ENCODE measurements around the gene EFCC1. TPM values are rescaled to one million over a fixed set of nuclear protein-coding genes. Genes with fewer than 3 reads are reported as not detected.

Gene EFCC1
- total RNA-seq, 1 experiment from 2014 or later: 1.5 TPM

DNA sequence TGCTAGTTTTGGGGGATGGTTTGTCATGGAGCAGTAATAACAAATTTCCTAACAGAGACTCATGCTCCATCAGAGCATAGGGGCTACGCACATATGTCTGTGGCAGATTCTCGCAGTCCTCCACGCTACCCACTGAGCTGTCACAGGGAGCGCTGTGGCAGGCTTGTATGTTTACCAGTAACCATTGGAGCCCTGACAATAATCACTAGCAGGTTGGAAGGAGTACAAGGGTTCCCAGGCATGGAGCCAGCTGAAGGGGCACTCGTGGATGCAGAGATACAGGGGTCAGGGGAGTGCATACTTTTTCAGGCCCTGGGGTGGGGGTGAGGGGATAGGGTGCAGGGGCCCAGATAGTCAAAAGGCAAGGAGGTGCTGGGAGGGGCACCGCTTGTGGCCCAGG lies 51.6 kb downstream of the EFCC1 start:
- Histone ChIP-seq H3K36me3 (no peaks in the 10 kb centered on the region), H3K27me3 (replicated peaks) (no peaks in the 10 kb centered on the region), H3K27ac (no peak overlapping the region), H3K4me1 (replicated peaks) (peaks cover 8% of the 10 kb centered on the region; the same call in 1 of the 2 replicates), H3K4me3 (no peak overlapping the region), H3K9me3 (replicated peaks) (no peaks in the 10 kb centered on the region; the same call in 1 of the 2 replicates)
- no peak for DNase-seq (ENCODE audit: low read depth in 1 of 2, low spot score in 2 of 2)

- Histone ChIP-seq H3K27ac (no peak overlapping the region), H3K4me1 (replicated peaks) (peaks cover 8% of the 10 kb centered on the region; the same call in 1 of the 2 replicates), H3K36me3 (no peaks in the 10 kb centered on the region), H3K4me3 (no peak overlapping the region), H3K9me3 (replicated peaks) (no peaks in the 10 kb centered on the region), H3K27me3 (replicated peaks) (no peaks in the 10 kb centered on the region)
- DNase-seq (ENCODE audit: low read depth in 1 of 2, low spot score in 2 of 2): no peak
Observed at GRCh38 chr3:129054605-129055104, 53.6 kb downstream of the EFCC1 start.

DNA sequence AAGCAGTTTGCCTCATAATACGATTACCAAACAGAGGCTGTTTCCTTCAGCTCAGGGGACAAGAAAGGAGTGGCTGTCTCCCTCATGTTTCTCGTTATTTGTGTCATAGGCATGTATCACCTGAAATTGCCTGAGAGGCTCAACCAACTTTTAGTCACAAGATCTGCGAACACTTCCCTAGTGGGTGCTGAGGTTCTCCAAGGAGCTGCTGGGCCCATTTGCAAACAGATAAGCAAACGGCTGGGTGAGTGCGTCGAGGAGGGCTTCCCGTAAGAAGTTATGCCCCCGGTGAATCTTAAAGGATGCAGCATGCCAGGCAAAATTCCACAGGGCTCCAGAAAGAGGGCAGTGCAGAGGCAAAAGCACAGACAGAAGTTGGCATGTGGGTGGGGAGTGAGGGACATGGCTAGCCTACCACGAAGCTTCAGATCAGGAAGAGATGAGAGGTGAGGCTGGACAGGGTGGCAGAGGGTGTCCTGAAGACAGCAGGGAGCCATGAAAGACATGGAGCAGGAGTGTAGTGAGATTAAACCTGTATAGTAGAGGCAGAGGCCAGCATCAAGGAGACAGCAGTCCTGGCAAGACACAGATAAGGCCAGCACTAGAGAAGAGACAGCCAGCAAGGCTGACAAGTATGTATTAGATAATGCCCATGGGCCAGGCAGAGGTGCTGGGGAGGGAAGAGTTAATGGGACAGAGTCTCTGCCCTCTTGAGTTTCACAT lies 55.5 kb downstream of the EFCC1 start:
- DNase-seq (ENCODE audit: low read depth in 1 of 2, low spot score in 2 of 2): no peak
- peaks cover 8% of the 10 kb centered on the region; the same call in 1 of the 2 replicates for H3K4me1 ChIP-seq (replicated peaks)
- H3K36me3 ChIP-seq: no peaks in the 10 kb centered on the region
- H3K4me3 ChIP-seq: no peak overlapping the region
- H3K27me3 ChIP-seq (replicated peaks): no peaks in the 10 kb centered on the region
- H3K9me3 ChIP-seq (replicated peaks): no peaks in the 10 kb centered on the region
- no peak overlapping the region for H3K27ac ChIP-seq

GRCh38 chr3:129057249-129057648 lies 56.1 kb downstream of the EFCC1 start:
- Histone ChIP-seq H3K36me3 (no peaks in the 10 kb centered on the region), H3K4me1 (replicated peaks) (peaks cover 8% of the 10 kb centered on the region; the same call in 1 of the 2 replicates), H3K27me3 (replicated peaks) (no peaks in the 10 kb centered on the region), H3K4me3 (no peak overlapping the region), H3K9me3 (replicated peaks) (no peaks in the 10 kb centered on the region), H3K27ac (no peak overlapping the region)
- DNase-seq (ENCODE audit: low read depth in 1 of 2, low spot score in 2 of 2): no peak

GRCh38 chr3:129058441-129059200 lies 57.5 kb downstream of the EFCC1 start:
- no peak for DNase-seq (ENCODE audit: low read depth in 1 of 2, low spot score in 2 of 2)
- Histone ChIP-seq H3K4me3 (no peak overlapping the region), H3K4me1 (replicated peaks) (peaks cover 6% of the 10 kb centered on the region; the same call in 1 of the 2 replicates)

DNA sequence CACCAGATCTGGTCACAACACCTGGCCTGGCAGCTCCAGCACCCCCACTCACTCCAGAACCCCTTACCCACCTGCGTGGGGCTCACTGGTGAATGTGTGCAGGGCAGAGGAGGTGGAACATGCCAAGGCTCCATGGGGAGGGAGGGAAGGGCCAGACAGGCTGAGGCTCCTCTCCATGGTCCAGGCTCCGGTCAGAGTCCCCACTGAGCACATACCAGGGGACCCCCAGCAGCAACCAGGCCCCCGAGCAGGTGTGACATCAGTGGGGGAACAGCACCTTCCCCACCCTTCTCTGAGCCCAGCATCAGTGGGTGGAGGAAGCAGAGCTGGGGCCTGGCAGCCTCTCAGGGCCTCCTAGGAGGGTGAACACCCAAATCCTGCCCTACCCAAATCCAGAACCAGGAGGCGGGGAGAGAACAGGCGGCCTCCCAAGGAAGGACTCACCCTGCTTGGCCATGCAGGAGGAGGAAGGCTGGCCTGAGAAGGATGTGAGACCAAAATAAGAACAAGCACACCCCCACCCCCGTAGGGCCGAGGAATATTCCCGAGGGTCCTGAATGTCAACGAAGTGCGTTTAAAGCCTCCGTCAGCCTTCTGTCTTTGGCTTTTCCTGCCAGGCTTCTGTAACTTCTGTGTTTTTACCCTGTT lies 58.3 kb downstream of the EFCC1 start:
- DNase-seq (ENCODE audit: low read depth in 1 of 2, low spot score in 2 of 2): no peak
- H3K4me1 ChIP-seq (replicated peaks): no peaks in the 10 kb centered on the region
- H3K27me3 ChIP-seq (replicated peaks): no peaks in the 10 kb centered on the region
- H3K9me3 ChIP-seq (replicated peaks): no peaks in the 10 kb centered on the region
- H3K4me3 ChIP-seq: no peak overlapping the region
- no peak overlapping the region for H3K27ac ChIP-seq
- H3K36me3 ChIP-seq: no peaks in the 10 kb centered on the region

More at GRCh38 chr3:129058441-129059200, 57.5 kb downstream of the EFCC1 start:
- H3K27ac ChIP-seq: no peak overlapping the region
- no peaks in the 10 kb centered on the region for H3K9me3 ChIP-seq (replicated peaks)
- no peaks in the 10 kb centered on the region for H3K27me3 ChIP-seq (replicated peaks)
- no peaks in the 10 kb centered on the region for H3K36me3 ChIP-seq

DNA sequence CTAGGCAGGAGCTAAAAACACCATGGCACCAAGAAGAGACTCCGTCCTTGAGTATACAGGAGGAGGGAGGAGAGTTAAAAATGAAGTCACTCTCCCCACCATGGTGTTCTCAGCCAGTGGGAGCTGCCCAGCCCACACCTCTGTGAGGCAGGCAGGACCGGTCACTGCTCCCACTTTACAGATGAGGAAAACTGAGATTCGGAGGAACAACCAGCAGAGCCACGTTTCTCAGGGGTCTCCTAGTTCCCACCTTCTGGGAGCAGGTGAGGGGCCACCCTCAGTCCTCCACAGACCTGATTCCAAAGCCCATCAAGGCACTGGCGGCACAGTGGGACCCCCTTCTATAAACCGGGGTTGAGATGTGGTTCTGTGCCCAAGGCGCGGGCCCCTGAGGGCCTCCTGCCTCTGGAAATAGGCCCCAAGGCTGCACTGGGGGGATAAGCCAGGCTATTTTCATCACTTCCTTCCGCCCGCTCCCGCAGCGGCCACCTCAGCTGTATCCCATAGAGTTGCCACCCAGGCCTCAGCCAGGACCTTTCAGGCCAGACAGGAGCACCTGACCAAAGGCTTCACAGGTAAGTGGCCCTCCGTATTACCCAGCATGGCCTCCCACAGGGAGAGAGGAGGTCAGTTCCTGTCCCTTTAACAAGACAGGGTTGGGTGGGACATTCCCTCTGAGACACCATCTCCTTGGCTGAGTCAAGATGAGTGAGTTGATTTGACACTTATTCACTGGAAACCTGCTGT lies 59.3 kb downstream of the EFCC1 start, which contains the start of gene GP9:
TSS of gene GP9 (plus strand) at position 504 of the 747 bp plus-strand sequence. CDS start 961 bp downstream, outside the sequence.
- no peaks in the 10 kb centered on the region for H3K27me3 ChIP-seq (replicated peaks)
- no peak within 1 kb of the TSS for H3K4me3 ChIP-seq
- no peak within 1 kb of the TSS for H3K27ac ChIP-seq
- H3K36me3 ChIP-seq: no peaks in the 10 kb centered on the region
- H3K4me1 ChIP-seq (replicated peaks): no peaks in the 10 kb centered on the region
- no peaks in the 10 kb centered on the region for H3K9me3 ChIP-seq (replicated peaks)
- no peak for DNase-seq (ENCODE audit: low read depth in 1 of 2, low spot score in 2 of 2)

DNA sequence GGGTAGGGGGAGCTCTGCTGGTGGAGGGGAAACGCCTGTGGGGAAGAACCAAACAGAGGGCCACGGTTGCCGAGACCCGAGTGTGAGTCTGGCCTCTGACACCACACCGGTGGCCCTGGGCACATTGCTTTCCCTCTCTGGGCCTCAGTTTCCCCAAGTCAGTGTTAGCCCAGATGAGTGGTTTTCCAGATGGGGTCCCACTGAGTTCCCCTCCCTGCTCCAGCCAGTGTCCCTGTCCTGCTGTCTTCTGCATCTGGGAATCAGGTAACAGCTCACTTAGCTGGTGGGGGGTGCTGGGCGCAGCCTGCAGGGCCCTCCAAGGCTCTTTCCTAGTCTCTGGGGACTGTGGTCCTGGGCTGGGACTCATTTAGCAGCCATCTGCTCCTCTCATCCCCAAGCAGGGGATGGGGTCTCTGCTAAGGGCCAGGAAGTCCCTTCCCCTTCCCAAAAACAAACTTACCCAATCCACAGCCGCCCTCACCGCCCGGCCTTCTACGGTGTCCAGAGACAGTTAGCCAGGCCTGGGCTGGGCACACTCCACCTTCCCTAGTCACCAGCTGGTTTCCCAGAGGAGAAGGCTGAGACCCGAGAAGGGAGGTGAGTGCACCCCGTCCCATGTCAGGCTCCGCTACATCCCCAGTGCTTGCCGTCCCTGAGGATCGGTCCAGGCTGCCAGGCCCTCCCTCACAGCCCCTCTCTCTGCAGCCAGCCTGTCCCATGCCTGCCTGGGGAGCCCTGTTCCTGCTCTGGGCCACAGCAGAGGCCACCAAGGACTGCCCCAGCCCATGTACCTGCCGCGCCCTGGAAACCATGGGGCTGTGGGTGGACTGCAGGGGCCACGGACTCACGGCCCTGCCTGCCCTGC lies 60.2 kb downstream of the EFCC1 start:
- Histone ChIP-seq H3K4me1 (replicated peaks) (no peaks in the 10 kb centered on the region), H3K27ac (no peak overlapping the region), H3K36me3 (no peaks in the 10 kb centered on the region), H3K9me3 (replicated peaks) (no peaks in the 10 kb centered on the region), H3K27me3 (replicated peaks) (no peaks in the 10 kb centered on the region), H3K4me3 (no peak overlapping the region)
- DNase-seq (ENCODE audit: low read depth in 1 of 2, low spot score in 2 of 2): no peak

DNA sequence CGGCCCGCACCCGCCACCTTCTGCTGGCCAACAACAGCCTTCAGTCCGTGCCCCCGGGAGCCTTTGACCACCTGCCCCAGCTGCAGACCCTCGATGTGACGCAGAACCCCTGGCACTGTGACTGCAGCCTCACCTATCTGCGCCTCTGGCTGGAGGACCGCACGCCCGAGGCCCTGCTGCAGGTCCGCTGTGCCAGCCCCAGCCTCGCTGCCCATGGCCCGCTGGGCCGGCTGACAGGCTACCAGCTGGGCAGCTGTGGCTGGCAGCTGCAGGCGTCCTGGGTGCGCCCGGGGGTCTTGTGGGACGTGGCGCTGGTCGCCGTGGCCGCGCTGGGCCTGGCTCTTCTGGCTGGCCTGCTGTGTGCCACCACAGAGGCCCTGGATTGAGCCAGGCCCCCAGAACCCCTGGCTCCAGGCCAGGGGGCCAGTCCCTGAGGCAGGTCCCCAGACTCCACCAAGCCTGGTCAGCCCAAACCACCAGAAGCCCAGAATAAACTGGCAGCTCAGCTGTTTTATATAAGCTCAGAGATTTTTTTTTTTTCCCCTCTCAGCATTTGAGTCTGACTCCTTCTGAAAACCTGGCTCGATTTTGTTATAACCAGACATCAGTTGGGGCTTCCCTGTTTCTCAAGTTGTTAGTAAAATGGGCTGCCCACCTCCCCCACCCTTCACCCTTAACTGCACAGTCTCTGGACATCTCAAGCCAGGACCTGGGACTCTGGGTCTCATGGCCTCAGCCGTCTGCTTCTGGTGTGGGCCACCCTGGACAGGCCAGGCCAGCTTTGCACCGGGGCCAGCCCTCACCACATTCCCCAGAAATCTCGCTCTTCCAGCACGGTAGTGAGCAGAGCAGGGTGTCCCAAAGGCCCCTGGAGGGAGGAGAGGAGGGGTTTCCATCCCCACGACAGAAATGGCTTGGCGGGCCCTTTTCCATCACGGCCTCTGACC lies 61.1 kb downstream of the EFCC1 start:
- DNase-seq (ENCODE audit: low read depth in 1 of 2, low spot score in 2 of 2): no peak
- no peaks in the 10 kb centered on the region for H3K27me3 ChIP-seq (replicated peaks)
- H3K27ac ChIP-seq: no peak overlapping the region

DNA sequence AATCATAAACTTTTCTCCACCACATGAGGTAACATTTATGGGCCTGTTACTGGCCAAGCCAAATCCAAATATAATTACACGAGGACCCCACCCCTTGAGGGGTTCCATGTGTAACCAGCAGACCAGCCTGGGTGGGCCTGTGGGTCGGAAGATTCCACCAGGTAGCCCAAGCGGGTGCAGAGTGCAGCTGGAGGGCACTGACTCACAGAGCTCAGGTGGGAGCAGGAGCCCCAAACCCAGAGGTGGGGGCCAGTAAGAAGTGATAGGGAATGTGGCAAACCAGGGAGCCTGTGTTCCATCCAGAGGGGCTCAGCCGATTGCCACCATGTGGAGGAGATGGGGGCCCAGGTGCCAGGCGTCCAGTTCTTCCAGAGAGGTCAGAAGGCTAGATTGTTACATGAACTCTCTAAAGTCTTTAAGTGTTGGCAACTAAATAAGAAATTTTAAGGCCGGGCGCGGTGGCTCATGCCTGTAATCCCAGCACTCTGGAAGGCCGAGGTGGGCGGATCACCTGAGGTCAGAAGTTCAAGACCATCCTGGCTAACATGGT lies 62.1 kb downstream of the EFCC1 start:
- Histone ChIP-seq H3K36me3 (no peaks in the 10 kb centered on the region), H3K4me3 (no peak overlapping the region), H3K4me1 (replicated peaks) (no peaks in the 10 kb centered on the region), H3K27me3 (replicated peaks) (no peaks in the 10 kb centered on the region), H3K9me3 (replicated peaks) (no peaks in the 10 kb centered on the region), H3K27ac (no peak overlapping the region)
- no peak for DNase-seq (ENCODE audit: low read depth in 1 of 2, low spot score in 2 of 2)

More for the DNA sequence above, 61.1 kb downstream of the EFCC1 start:
- Histone ChIP-seq H3K4me1 (replicated peaks) (no peaks in the 10 kb centered on the region), H3K4me3 (no peak overlapping the region), H3K9me3 (replicated peaks) (no peaks in the 10 kb centered on the region), H3K36me3 (no peaks in the 10 kb centered on the region)

DNA sequence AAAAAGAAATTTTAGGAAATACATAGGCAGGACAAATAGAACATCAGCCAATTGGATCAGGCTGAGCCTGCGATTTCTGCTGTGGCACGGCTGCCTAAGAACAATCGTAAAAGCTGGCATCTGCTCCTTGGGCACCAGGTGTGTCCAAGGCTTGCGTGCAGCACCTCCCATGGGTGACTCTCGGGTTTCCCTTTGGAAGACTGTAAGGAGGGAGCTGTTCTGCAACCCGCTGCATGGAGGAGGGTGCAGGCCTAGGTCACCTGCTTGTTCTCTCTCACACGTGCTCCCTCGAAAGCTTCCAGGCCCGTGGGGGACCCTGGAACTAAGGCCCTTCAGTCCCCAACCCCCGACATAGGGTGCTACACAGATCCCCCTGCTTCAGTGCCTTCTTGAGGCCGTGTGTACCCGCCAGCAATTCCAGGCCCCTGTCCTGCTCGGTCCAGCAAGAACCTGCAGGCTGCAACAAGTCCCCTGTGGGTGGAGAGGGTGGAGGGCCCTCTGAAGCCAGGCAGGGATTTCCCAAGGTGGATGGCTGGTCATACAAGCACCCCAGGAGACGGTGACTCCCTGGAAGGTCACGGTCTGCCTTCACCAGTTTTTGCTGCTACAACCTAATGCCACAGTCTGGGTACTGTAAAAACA lies 62.9 kb downstream of the EFCC1 start:
- H3K27ac ChIP-seq: no peak overlapping the region
- no peak for DNase-seq (ENCODE audit: low read depth in 1 of 2, low spot score in 2 of 2)
- no peaks in the 10 kb centered on the region for H3K4me1 ChIP-seq (replicated peaks)
- no peak overlapping the region for H3K4me3 ChIP-seq
- no peaks in the 10 kb centered on the region for H3K9me3 ChIP-seq (replicated peaks)
- H3K36me3 ChIP-seq: no peaks in the 10 kb centered on the region
- H3K27me3 ChIP-seq (replicated peaks): no peaks in the 10 kb centered on the region
